ENCODE measurements around the gene ARHGAP36. TPM values are rescaled to one million over a fixed set of nuclear protein-coding genes. Genes with fewer than 3 reads are reported as not detected.

Gene ARHGAP36
- total RNA-seq, 1 experiment from 2014 or later = not detected

DNA sequence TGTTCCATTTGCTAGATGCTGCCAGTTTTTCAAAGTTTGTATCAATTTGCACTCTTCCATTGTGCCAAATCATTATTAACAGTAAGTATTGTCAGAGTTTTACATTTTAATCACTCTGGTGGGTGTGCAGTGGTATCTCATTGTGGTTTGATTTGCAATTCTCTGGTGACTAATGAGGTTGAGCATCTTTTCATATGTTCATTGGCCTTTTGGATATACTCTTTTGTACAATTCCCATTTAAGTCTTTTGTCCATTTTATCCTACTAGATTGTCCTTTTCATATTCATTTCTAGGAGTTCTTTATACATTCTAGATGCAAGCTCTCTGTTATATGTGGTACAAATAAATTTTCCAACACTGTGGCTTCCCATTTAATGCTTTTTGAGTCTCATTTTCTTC lies 17.4 kb upstream of the ARHGAP36 start:
- DNase-seq = no peak
- H3K9me3 ChIP-seq (ENCODE audit: low read length) = no peaks in the 10 kb centered on the region
- H3F3A ChIP-seq (ENCODE audit: low read length, unreplicated experiment) = no peaks in the 10 kb centered on the region
- CTCF ChIA-PET = no interaction called here
- no peak overlapping the region for H3K9ac ChIP-seq (ENCODE audit: low read length)
- intact Hi-C loops (cut with micrococcal nuclease) = no loop called here
- POLR2A ChIA-PET (ENCODE audit: unreplicated experiment) = no interaction called here
- no peaks in the 10 kb centered on the region for H4K20me1 ChIP-seq (ENCODE audit: low read length)
- H3K27me3 ChIP-seq (ENCODE audit: low read length) = peaks cover 6% of the 10 kb centered on the region
- no peak overlapping the region for H3K4me2 ChIP-seq (ENCODE audit: low read length)
- no peak overlapping the region for H3K4me3 ChIP-seq (ENCODE audit: low read length)
- TF ChIP-seq, protein P1, sequence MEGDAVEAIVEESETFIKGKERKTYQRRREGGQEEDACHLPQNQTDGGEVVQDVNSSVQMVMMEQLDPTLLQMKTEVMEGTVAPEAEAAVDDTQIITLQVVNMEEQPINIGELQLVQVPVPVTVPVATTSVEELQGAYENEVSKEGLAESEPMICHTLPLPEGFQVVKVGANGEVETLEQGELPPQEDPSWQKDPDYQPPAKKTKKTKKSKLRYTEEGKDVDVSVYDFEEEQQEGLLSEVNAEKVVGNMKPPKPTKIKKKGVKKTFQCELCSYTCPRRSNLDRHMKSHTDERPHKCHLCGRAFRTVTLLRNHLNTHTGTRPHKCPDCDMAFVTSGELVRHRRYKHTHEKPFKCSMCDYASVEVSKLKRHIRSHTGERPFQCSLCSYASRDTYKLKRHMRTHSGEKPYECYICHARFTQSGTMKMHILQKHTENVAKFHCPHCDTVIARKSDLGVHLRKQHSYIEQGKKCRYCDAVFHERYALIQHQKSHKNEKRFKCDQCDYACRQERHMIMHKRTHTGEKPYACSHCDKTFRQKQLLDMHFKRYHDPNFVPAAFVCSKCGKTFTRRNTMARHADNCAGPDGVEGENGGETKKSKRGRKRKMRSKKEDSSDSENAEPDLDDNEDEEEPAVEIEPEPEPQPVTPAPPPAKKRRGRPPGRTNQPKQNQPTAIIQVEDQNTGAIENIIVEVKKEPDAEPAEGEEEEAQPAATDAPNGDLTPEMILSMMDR (conservative IDR thresholded peaks at IDR 0.05; ENCODE audit: low read depth, low read length) = no peak
- TF ChIP-seq EZH2phosphoT487 (IDR thresholded peaks at IDR 0.05; ENCODE audit: borderline replicate concordance, low read length) (no peak), EZH2 (IDR thresholded peaks at IDR 0.05; ENCODE audit: low read length, unreplicated experiment) (no peak)
- H2AFZ ChIP-seq (ENCODE audit: low read length) = no peak overlapping the region
- no peak for ATAC-seq
- BruUV-seq (replicated peaks) = no TSS peak
- H3K9me2 ChIP-seq (replicated peaks; ENCODE audit: low read length) = no peaks in the 10 kb centered on the region
- H3K36me3 ChIP-seq (ENCODE audit: low read depth, low read length) = no peaks in the 10 kb centered on the region
- no peaks in the 10 kb centered on the region for H3K4me1 ChIP-seq (ENCODE audit: insufficient read depth, low read length)
- no peak overlapping the region for H3K27ac ChIP-seq (ENCODE audit: low read length)
- H3K79me2 ChIP-seq (ENCODE audit: low read length) = no peaks in the 10 kb centered on the region

GRCh38 chrX:131041667-131042066 lies 16.5 kb upstream of the ARHGAP36 start:
- H3K27me3 ChIP-seq (ENCODE audit: low read length) = peaks cover 6% of the 10 kb centered on the region
- no peak overlapping the region for H3K4me3 ChIP-seq (ENCODE audit: low read length)
- no peaks in the 10 kb centered on the region for H3K9me3 ChIP-seq (ENCODE audit: low read length)
- no TSS peak for BruUV-seq (replicated peaks)
- H3K4me1 ChIP-seq (ENCODE audit: insufficient read depth, low read length) = no peaks in the 10 kb centered on the region
- ATAC-seq = no peak
- TF ChIP-seq EZH2phosphoT487 (IDR thresholded peaks at IDR 0.05; ENCODE audit: borderline replicate concordance, low read length) (no peak), EZH2 (IDR thresholded peaks at IDR 0.05; ENCODE audit: low read length, unreplicated experiment) (no peak)
- TF ChIP-seq, protein P1 (conservative IDR thresholded peaks at IDR 0.05; ENCODE audit: low read depth, low read length) = no peak
- no peaks in the 10 kb centered on the region for H3K36me3 ChIP-seq (ENCODE audit: low read depth, low read length)
- H3K4me2 ChIP-seq (ENCODE audit: low read length) = no peak overlapping the region
- no peaks in the 10 kb centered on the region for H3F3A ChIP-seq (ENCODE audit: low read length, unreplicated experiment)
- intact Hi-C loops (cut with micrococcal nuclease) = no loop called here
- no peaks in the 10 kb centered on the region for H3K79me2 ChIP-seq (ENCODE audit: low read length)
- no peak overlapping the region for H3K27ac ChIP-seq (ENCODE audit: low read length)
- no peaks in the 10 kb centered on the region for H4K20me1 ChIP-seq (ENCODE audit: low read length)
- CTCF ChIA-PET = no interaction called here
- H2AFZ ChIP-seq (ENCODE audit: low read length) = no peak overlapping the region
- H3K9ac ChIP-seq (ENCODE audit: low read length) = no peak overlapping the region
- DNase-seq = no peak
- no peaks in the 10 kb centered on the region for H3K9me2 ChIP-seq (replicated peaks; ENCODE audit: low read length)
- POLR2A ChIA-PET (ENCODE audit: unreplicated experiment) = no interaction called here

DNA sequence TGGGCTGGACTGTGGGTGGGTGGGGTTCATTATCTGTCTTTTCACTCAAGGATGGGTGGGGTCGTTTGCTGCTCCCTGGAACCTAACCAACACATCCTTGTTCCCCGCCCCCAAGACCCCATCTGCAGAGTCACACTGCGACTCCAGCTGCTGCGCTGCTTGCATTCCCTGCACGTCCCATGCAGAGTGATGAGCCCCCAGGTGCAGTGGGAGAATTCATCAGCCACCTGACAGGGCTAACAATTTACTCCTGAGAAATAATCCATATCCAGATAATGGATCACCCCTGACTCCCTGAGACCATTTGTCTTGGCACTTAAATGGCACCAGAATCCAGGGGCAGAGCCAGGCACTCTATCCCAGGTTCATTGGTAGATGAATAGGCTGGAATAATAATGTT lies 12.4 kb upstream of the ARHGAP36 start:
- DNase-seq = no peak

More for the DNA sequence above, 12.4 kb upstream of the ARHGAP36 start:
- Histone ChIP-seq H4K20me1 (ENCODE audit: low read length) (no peaks in the 10 kb centered on the region), H3K79me2 (ENCODE audit: low read length) (no peaks in the 10 kb centered on the region), H3F3A (ENCODE audit: low read length, unreplicated experiment) (no peaks in the 10 kb centered on the region), H2AFZ (ENCODE audit: low read length) (no peak overlapping the region), H3K9me2 (replicated peaks; ENCODE audit: low read length) (no peaks in the 10 kb centered on the region), H3K27me3 (ENCODE audit: low read length) (peaks cover 24% of the 10 kb centered on the region), H3K9ac (ENCODE audit: low read length) (no peak overlapping the region), H3K4me3 (ENCODE audit: low read length) (no peak overlapping the region), H3K27ac (ENCODE audit: low read length) (no peak overlapping the region), H3K9me3 (ENCODE audit: low read length) (no peaks in the 10 kb centered on the region), H3K4me1 (ENCODE audit: insufficient read depth, low read length) (no peaks in the 10 kb centered on the region), H3K4me2 (ENCODE audit: low read length) (no peak overlapping the region), H3K36me3 (ENCODE audit: low read depth, low read length) (no peaks in the 10 kb centered on the region)
- no TSS peak for BruUV-seq (replicated peaks)
- TF ChIP-seq EZH2 (IDR thresholded peaks at IDR 0.05; ENCODE audit: low read length, unreplicated experiment) (no peak), EZH2phosphoT487 (IDR thresholded peaks at IDR 0.05; ENCODE audit: borderline replicate concordance, low read length) (no peak)
- TF ChIP-seq, protein P1 (conservative IDR thresholded peaks at IDR 0.05; ENCODE audit: low read depth, low read length) = no peak
- ChIA-PET POLR2A (ENCODE audit: unreplicated experiment) (no interaction called here), CTCF (no interaction called here)
- no peak for ATAC-seq
- intact Hi-C loops (cut with micrococcal nuclease) = no loop called here
